Skeletal muscle cell (primary cell): Measurements from ENCODE around the gene GCLC.

Source experiments
- DNase-seq: peaks from one replicate; pipeline ENCODE4 v3.0.0-alpha.2; 2010; ENCODE audit warnings: low read depth
- H3K4me3 ChIP-seq: 2 replicates; pipeline ENCODE4 v1.5.1; 2011; ENCODE audit warnings: low read depth, mild to moderate bottlenecking, control low read depth, low read length, moderate library complexity

GCLC gene

GRCh38 chr6:53464927-53465460, 79.9 kb downstream of the GCLC start:
- no peak overlapping the region for H3K4me3 ChIP-seq
- no peak for DNase-seq

- DNase-seq = no peak
- no peak overlapping the region for H3K4me3 ChIP-seq
Measured at GRCh38 chr6:53464483-53464882, 80.4 kb downstream of the GCLC start.

- DNase-seq = no peak
Measured at GRCh38 chr6:53461696-53462095, 83.2 kb downstream of the GCLC start.

GRCh38 chr6:53461041-53461656, 83.8 kb downstream of the GCLC start:
- DNase-seq = no peak

More at GRCh38 chr6:53461696-53462095, 83.2 kb downstream of the GCLC start:
- H3K4me3 ChIP-seq = no peak overlapping the region

GRCh38 chr6:53458105-53458866, 86.6 kb downstream of the GCLC start:
- no peak for DNase-seq
- no peak overlapping the region for H3K4me3 ChIP-seq

More at GRCh38 chr6:53461041-53461656, 83.8 kb downstream of the GCLC start:
- H3K4me3 ChIP-seq = no peak overlapping the region

GRCh38 chr6:53456809-53457208, 88.1 kb downstream of the GCLC start:
- no peak for DNase-seq
- H3K4me3 ChIP-seq = no peak overlapping the region

GRCh38 chr6:53455678-53456077, 89.2 kb downstream of the GCLC start:
- no peak for DNase-seq
- H3K4me3 ChIP-seq = no peak overlapping the region

GRCh38 chr6:53451165-53451564, 93.7 kb downstream of the GCLC start:
- no peak overlapping the region for H3K4me3 ChIP-seq
- DNase-seq = no peak

GRCh38 chr6:53447865-53448264, 97.0 kb downstream of the GCLC start:
- no peak overlapping the region for H3K4me3 ChIP-seq
- DNase-seq = no peak
